ENCODE measurements around the gene KRTAP5-6. TPM values are rescaled to one million over a fixed set of nuclear protein-coding genes. Genes with fewer than 3 reads are reported as not detected.
A peak's percentile ranks its signal among the peaks of the same experiment; 100 is the strongest.

The KRTAP5-6 gene
- total RNA-seq, 4 donors from 2014 or later = 2.3 to 24.1 TPM; not detected in 2

GRCh38 chr11:1650918-1651262, 46.1 kb upstream of the KRTAP5-6 start:
- no peak for DNase-seq (ENCODE audit: low spot score in 2 of 2)
- Histone ChIP-seq H3K4me1 (peaks cover 12% of the 10 kb centered on the region), H3K27me3 (peaks cover 23% of the 10 kb centered on the region), H3K27ac (no peak overlapping the region), H3K9me3 (no peaks in the 10 kb centered on the region), H3K36me3 (no peaks in the 10 kb centered on the region), H3K4me3 (no peak overlapping the region)
- TF ChIP-seq POLR2A (IDR thresholded peaks at IDR 0.05) = no peak
- no peak for TF ChIP-seq EP300 (IDR thresholded peaks at IDR 0.05)
- TF ChIP-seq POLR2AphosphoS5 (IDR thresholded peaks at IDR 0.05) = no peak
- TF ChIP-seq CTCF (IDR thresholded peaks at IDR 0.05) = no peak
- 79% methylated on average over 5 of the region's 5 CpGs for WGBS

GRCh38 chr11:1651411-1651980, 45.5 kb upstream of the KRTAP5-6 start:
- peaks cover 29% of the 10 kb centered on the region for H3K27me3 ChIP-seq
- no peak overlapping the region for H3K27ac ChIP-seq
- WGBS = 89% methylated on average over 7 of the region's 7 CpGs
- no peaks in the 10 kb centered on the region for H3K36me3 ChIP-seq
- peaks cover 12% of the 10 kb centered on the region for H3K4me1 ChIP-seq
- no peak for TF ChIP-seq POLR2A (IDR thresholded peaks at IDR 0.05)
- no peak for TF ChIP-seq EP300 (IDR thresholded peaks at IDR 0.05)
- no peak for TF ChIP-seq POLR2AphosphoS5 (IDR thresholded peaks at IDR 0.05)
- TF ChIP-seq CTCF (IDR thresholded peaks at IDR 0.05) = no peak
- H3K4me3 ChIP-seq = no peak overlapping the region
- no peaks in the 10 kb centered on the region for H3K9me3 ChIP-seq
- DNase-seq (ENCODE audit: low spot score in 2 of 2) = peak in 1 of 2 donors; percentile 24

- WGBS = 83% methylated on average over 15 of the region's 19 CpGs
Observed at GRCh38 chr11:1652026-1652425, 45.0 kb upstream of the KRTAP5-6 start.

GRCh38 chr11:1652442-1652770, 44.6 kb upstream of the KRTAP5-6 start:
- H3K36me3 ChIP-seq = no peaks in the 10 kb centered on the region
- peaks cover 30% of the 10 kb centered on the region for H3K27me3 ChIP-seq
- no peak for DNase-seq (ENCODE audit: low spot score in 2 of 2)
- WGBS = 52% methylated on average over 20 of the region's 20 CpGs
- H3K9me3 ChIP-seq = no peaks in the 10 kb centered on the region
- H3K27ac ChIP-seq = no peak overlapping the region
- no peak overlapping the region for H3K4me3 ChIP-seq
- peaks cover 12% of the 10 kb centered on the region for H3K4me1 ChIP-seq
- TF ChIP-seq POLR2A (IDR thresholded peaks at IDR 0.05) = no peak

More at GRCh38 chr11:1652026-1652425, 45.0 kb upstream of the KRTAP5-6 start:
- no peak overlapping the region for H3K27ac ChIP-seq
- H3K27me3 ChIP-seq = peaks cover 30% of the 10 kb centered on the region
- H3K9me3 ChIP-seq = no peaks in the 10 kb centered on the region
- no peak overlapping the region for H3K4me3 ChIP-seq
- peak; percentile 55 to 65 for DNase-seq (ENCODE audit: low spot score in 2 of 2)
- H3K36me3 ChIP-seq = no peaks in the 10 kb centered on the region
- TF ChIP-seq POLR2A (IDR thresholded peaks at IDR 0.05) (no peak), CTCF (IDR thresholded peaks at IDR 0.05) (no peak), EP300 (IDR thresholded peaks at IDR 0.05) (no peak), POLR2AphosphoS5 (IDR thresholded peaks at IDR 0.05) (no peak)
- H3K4me1 ChIP-seq = peaks cover 12% of the 10 kb centered on the region

- no peaks in the 10 kb centered on the region for H3K36me3 ChIP-seq
- H3K4me3 ChIP-seq = no peak overlapping the region
- H3K27me3 ChIP-seq = peaks cover 30% of the 10 kb centered on the region
- no peak overlapping the region for H3K27ac ChIP-seq
- DNase-seq (ENCODE audit: low spot score in 2 of 2) = peak; percentile 78 to 87
- TF ChIP-seq CTCF (IDR thresholded peaks at IDR 0.05) (peak; percentile 96 to 97), POLR2AphosphoS5 (IDR thresholded peaks at IDR 0.05) (no peak)
- WGBS = 9% methylated on average over 19 of the region's 34 CpGs
- peaks cover 12% of the 10 kb centered on the region for H3K4me1 ChIP-seq
- no peaks in the 10 kb centered on the region for H3K9me3 ChIP-seq
Observed at GRCh38 chr11:1652771-1653540, 44.0 kb upstream of the KRTAP5-6 start.

All from suprapubic skin (tissue), 4 donors.